Glutamatergic neuron (in vitro differentiated cells): Measurements from ENCODE around the gene NFKBIB. TPM values are rescaled to one million over a fixed set of nuclear protein-coding genes. Genes with fewer than 3 reads are reported as not detected.

Source experiments
- DNase-seq: peaks from one replicate; pipeline ENCODE4 v3.0.0; 2022
- H3K27ac Mint-ChIP-seq: one replicate; pipeline ENCODE4 v1.8.0; 2020; ENCODE audit warnings: mild to moderate bottlenecking, mixed read lengths, inconsistent platforms; ENCODE audit not compliant: unreplicated experiment
- H3K27me3 Mint-ChIP-seq: one replicate; pipeline ENCODE4 v1.8.0; 2020; ENCODE audit warnings: mild to moderate bottlenecking, moderate library complexity, mixed read lengths, inconsistent platforms; ENCODE audit not compliant: unreplicated experiment
- H3K36me3 Mint-ChIP-seq: one replicate; pipeline ENCODE4 v1.8.0; 2020; ENCODE audit warnings: mild to moderate bottlenecking, mixed read lengths, inconsistent platforms; ENCODE audit not compliant: unreplicated experiment
- H3K4me1 Mint-ChIP-seq: one replicate; pipeline ENCODE4 v1.8.0; 2020; ENCODE audit warnings: mild to moderate bottlenecking, low read depth, mixed read lengths, inconsistent platforms; ENCODE audit not compliant: unreplicated experiment
- H3K4me3 Mint-ChIP-seq: one replicate; pipeline ENCODE4 v1.8.0; 2020; ENCODE audit warnings: mild to moderate bottlenecking, mixed read lengths, inconsistent platforms; ENCODE audit not compliant: unreplicated experiment
- H3K9me3 Mint-ChIP-seq: one replicate; pipeline ENCODE4 v1.8.0; 2020; ENCODE audit warnings: mild to moderate bottlenecking, moderate library complexity, mixed read lengths, inconsistent platforms; ENCODE audit not compliant: unreplicated experiment
- CTCF ChIP-seq: fragments of 200-600 bp; sonication (generic); IDR thresholded peaks from one replicate; pipeline ENCODE4 v1.5.0; 2021; ENCODE audit not compliant: partially characterized antibody, unreplicated experiment
- total RNA-seq: library from RNA; stranded (reverse); fragmentation: NEBNext Ultra II Directional; extraction: Animal tissue kit (Norgen Biotek cat#: 25700); gene quantifications from one replicate; pipeline ENCODE4 v1.2.1, GENCODE V29; 2021; ENCODE audit not compliant: unreplicated experiment

Gene NFKBIB
- total RNA-seq, 1 donor from 2014 or later = 12.8 TPM

GRCh38 chr19:38915329-38916321 is 15.9 kb downstream of the NFKBIB start:
- Mint-ChIP-seq H3K27me3 (peaks cover 9% of the 10 kb centered on the region), H3K27ac (peak overlapping the region; percentile 39), H3K4me3 (no peak overlapping the region), H3K9me3 (peaks cover 10% of the 10 kb centered on the region), H3K36me3 (peaks cover 2% of the 10 kb centered on the region), H3K4me1 (peaks cover 12% of the 10 kb centered on the region)
- DNase-seq = no peak
- TF ChIP-seq CTCF = no peak

GRCh38 chr19:38917516-38917915 is 17.7 kb downstream of the NFKBIB start:
- H3K4me1 Mint-ChIP-seq = peaks cover 12% of the 10 kb centered on the region
- H3K4me3 Mint-ChIP-seq = no peak overlapping the region
- peaks cover 7% of the 10 kb centered on the region for H3K27me3 Mint-ChIP-seq
- H3K36me3 Mint-ChIP-seq = no peaks in the 10 kb centered on the region
- peaks cover 5% of the 10 kb centered on the region for H3K9me3 Mint-ChIP-seq
- no peak for TF ChIP-seq CTCF
- no peak overlapping the region for H3K27ac Mint-ChIP-seq
- no peak for DNase-seq

- no peak for TF ChIP-seq CTCF
- Mint-ChIP-seq H3K27ac (no peak overlapping the region), H3K9me3 (peaks cover 3% of the 10 kb centered on the region), H3K27me3 (peaks cover 3% of the 10 kb centered on the region), H3K4me3 (no peak overlapping the region), H3K4me1 (peaks cover 10% of the 10 kb centered on the region), H3K36me3 (no peaks in the 10 kb centered on the region)
- DNase-seq = peak; percentile 50
These were observed 18.2 kb downstream of the NFKBIB start for GRCh38 chr19:38917921-38918491.

GRCh38 chr19:38918526-38918925 is 18.8 kb downstream of the NFKBIB start:
- no peak for TF ChIP-seq CTCF
- H3K9me3 Mint-ChIP-seq = peaks cover 3% of the 10 kb centered on the region
- no peaks in the 10 kb centered on the region for H3K36me3 Mint-ChIP-seq
- H3K27ac Mint-ChIP-seq = no peak overlapping the region
- peaks cover 3% of the 10 kb centered on the region for H3K27me3 Mint-ChIP-seq
- H3K4me3 Mint-ChIP-seq = no peak overlapping the region
- no peak for DNase-seq
- peaks cover 10% of the 10 kb centered on the region for H3K4me1 Mint-ChIP-seq
